Measurements from ENCODE around the gene TMEM184A. TPM values are rescaled to one million over a fixed set of nuclear protein-coding genes. Genes with fewer than 3 reads are reported as not detected.

The TMEM184A gene
- total RNA-seq, 4 donors from 2014 or later, result 0.19 to 3.1 (median 0.32) TPM; not detected in 1

- TF ChIP-seq CTCF (IDR thresholded peaks at IDR 0.05), result no peak
- DNase-seq (ENCODE audit: low spot score), result no peak
Measured at GRCh38 chr7:1542841-1543747, 12.9 kb downstream of the TMEM184A start.

GRCh38 chr7:1542329-1542728 lies 13.7 kb downstream of the TMEM184A start:
- TF ChIP-seq CTCF (IDR thresholded peaks at IDR 0.05), result no peak
- ATAC-seq (ENCODE audit: low FRiP score) (no peak), DNase-seq (ENCODE audit: low spot score) (no peak)

More at GRCh38 chr7:1542841-1543747, 12.9 kb downstream of the TMEM184A start:
- no peak for ATAC-seq (ENCODE audit: low FRiP score)

- no peak for ATAC-seq (ENCODE audit: low FRiP score)
- no peak for DNase-seq (ENCODE audit: low spot score)
- no peak for TF ChIP-seq CTCF (IDR thresholded peaks at IDR 0.05)
Measured at GRCh38 chr7:1541431-1542162, 14.4 kb downstream of the TMEM184A start.

- DNase-seq (ENCODE audit: low spot score) (no peak), ATAC-seq (ENCODE audit: low FRiP score) (no peak)
- no peak for TF ChIP-seq CTCF (IDR thresholded peaks at IDR 0.05)
Measured at GRCh38 chr7:1540776-1541271, 15.2 kb downstream of the TMEM184A start.

- ATAC-seq (ENCODE audit: low FRiP score), result no peak
- TF ChIP-seq CTCF (IDR thresholded peaks at IDR 0.05), result no peak
- no peak for DNase-seq (ENCODE audit: low spot score)
Measured at GRCh38 chr7:1539882-1540775, 15.9 kb downstream of the TMEM184A start.

- DNase-seq (ENCODE audit: low spot score), result no peak
- no peak for ATAC-seq (ENCODE audit: low FRiP score)
- no peak for TF ChIP-seq CTCF (IDR thresholded peaks at IDR 0.05)
Measured at GRCh38 chr7:1539181-1539881, 16.7 kb downstream of the TMEM184A start.
